Activated CD4-positive, alpha-beta T cell treated with anti-CD3 and anti-CD28 coated beads, Interleukin-10, Interleukin-2, amounts not matched to agents 100 ng/mL and 50 ng/mL, durations not matched to agents 16 hours and 8 hours (primary cell): ENCODE data around the gene SLCO1C1.

ENCODE experiments used
- DNase-seq: peaks from one replicate; pipeline ENCODE4 v3.0.0-alpha.2; 2020

The SLCO1C1 gene

GRCh38 chr12:20798554-20798953 is 103.4 kb downstream of the SLCO1C1 start:
- no peak for DNase-seq

GRCh38 chr12:20800160-20800559 is 105.0 kb downstream of the SLCO1C1 start:
- no peak for DNase-seq

GRCh38 chr12:20801035-20801434 is 105.9 kb downstream of the SLCO1C1 start:
- DNase-seq = no peak
